HCT116 (cell line): Measurements from ENCODE around the gene ADCYAP1. TPM values are rescaled to one million over a fixed set of nuclear protein-coding genes. Genes with fewer than 3 reads are reported as not detected.

Experiments used
- ATAC-seq: fragments of 200-7000 bp; cut with Tn5 transposase; 2 replicates; pipeline ENCODE4 v1.9.1; 2020; ENCODE audit warnings: mild to moderate bottlenecking, moderate library complexity
- BruUV-seq: library from RNA; stranded (reverse); fragments of 400-500 nt; replicated peaks from 2 replicates; lab custom pipeline; 2021; lab: Mats Ljungman, UMichigan
- CTCF ChIA-PET: fragments of 300-600 bp; sonication (Branson Sonifier 250); formaldehyde crosslinking; loops from one replicate; lab custom pipeline; 2021; ENCODE audit warnings: antibody characterized with exemption; lab: Charles Lee
- POLR2A ChIA-PET: fragments of 300-600, 350-600 bp; sonication (Branson Sonifier 250); formaldehyde crosslinking; loops from one replicate; lab custom pipeline; 2021; ENCODE audit warnings: antibody characterized with exemption; lab: Charles Lee
- RAD21 ChIA-PET, 2 experiments: fragments of 300-600 bp; sonication (Branson Sonifier 250); formaldehyde crosslinking; loops; one replicate each; lab custom pipeline; 2023; ENCODE audit warnings: low total read pairs in 2 of 2; ENCODE audit not compliant: uncharacterized antibody in 2 of 2, unreplicated experiment in 2 of 2, low non-redundant PET in 1 of 2; lab: Charles Lee
- DNase-seq: peaks from one replicate; pipeline ENCODE4 v3.0.0-alpha.2; 2010; ENCODE audit warnings: low read depth, low spot score
- H2AFZ ChIP-seq: fragments of 200-600 bp; shearing (Covaris generic), sonication (generic); 2 replicates; pipeline ENCODE4 v1.6.1; 2017; ENCODE audit warnings: low read depth, mixed run types, mixed read lengths, antibody characterized with exemption, low read length; ENCODE audit not compliant: poor library complexity, severe bottlenecking
- H3K27ac ChIP-seq: 2 replicates; pipeline ENCODE4 v1.5.1; 2012; ENCODE audit warnings: low read depth, low read length
- H3K27me3 ChIP-seq: fragments of 200-600 bp; sonication (generic); 2 replicates; pipeline ENCODE4 v1.6.1; 2016; ENCODE audit warnings: mixed run types, low read length, mixed read lengths; ENCODE audit not compliant: insufficient read depth
- H3K36me3 ChIP-seq, 2 experiments: fragments of 200-500 bp in 1 of 2; fragments of 200-600 bp in 1 of 2; sonication (Bioruptor generic) in 1 of 2; sonication (generic) in 1 of 2; 2 replicates each; pipeline versions ENCODE4 v1.5.1 to v1.6.1; 2014 to 2016; ENCODE audit warnings: low read length in 2 of 2, inconsistent platforms in 1 of 2, mixed read lengths in 1 of 2, mixed run types in 1 of 2; ENCODE audit not compliant: insufficient read depth in 2 of 2, control insufficient read depth in 1 of 2
- H3K4me1 ChIP-seq, 2 experiments: fragments of 200-600 bp in 1 of 2; sonication (generic) in 1 of 2; 2 replicates each; pipeline versions ENCODE4 v1.5.1 to v1.6.1; 2012 to 2017; ENCODE audit warnings: low read length in 2 of 2, inconsistent platforms in 1 of 2, mild to moderate bottlenecking in 1 of 2, mixed read lengths in 1 of 2, mixed run types in 1 of 2, moderate library complexity in 1 of 2; ENCODE audit not compliant: insufficient read depth in 2 of 2, control insufficient read depth in 1 of 2
- H3K4me2 ChIP-seq: fragments of 200-600 bp; sonication (generic); 2 replicates; pipeline ENCODE4 v1.6.1; 2017; ENCODE audit warnings: mixed run types, low read length, mixed read lengths
- H3K4me3 ChIP-seq, 2 experiments: fragments of 200-600 bp in 1 of 2; sonication (generic) in 1 of 2; replicated peaks in 1 of 2; 2 replicates each; pipeline ENCODE4 v1.5.1; 2011 to 2016; ENCODE audit warnings: low read length in 2 of 2, control low read depth in 1 of 2, low read depth in 1 of 2, mild to moderate bottlenecking in 1 of 2, mixed read lengths in 1 of 2, mixed run types in 1 of 2
- H3K79me2 ChIP-seq: fragments of 200-600 bp; sonication (generic); 2 replicates; pipeline ENCODE4 v1.6.1; 2017; ENCODE audit warnings: mild to moderate bottlenecking, mixed run types, low read length, moderate library complexity, mixed read lengths; ENCODE audit not compliant: insufficient read depth
- H3K9ac ChIP-seq: fragments of 200-600 bp; sonication (generic); 2 replicates; pipeline ENCODE4 v1.6.1; 2016; ENCODE audit warnings: low read length, mixed read lengths
- H3K9me2 ChIP-seq: fragments of 200-600 bp; sonication (generic), shearing (Covaris generic); 2 replicates; pipeline ENCODE4 v1.6.1; 2017; ENCODE audit warnings: mixed run types, mild to moderate bottlenecking, moderate library complexity; ENCODE audit not compliant: insufficient read depth
- H3K9me3 ChIP-seq, 2 experiments: fragments of 200-500 bp in 1 of 2; fragments of 200-600 bp in 1 of 2; sonication (Bioruptor generic) in 1 of 2; sonication (generic) in 1 of 2; 2 replicates each; pipeline ENCODE4 v1.6.1; 2014 to 2017; ENCODE audit warnings: low read length in 2 of 2, mixed read lengths in 2 of 2, inconsistent platforms in 1 of 2, low read depth in 1 of 2, mild to moderate bottlenecking in 1 of 2, mixed run types in 1 of 2, moderate library complexity in 1 of 2; ENCODE audit not compliant: control insufficient read depth in 1 of 2, insufficient read depth in 1 of 2
- H4K20me1 ChIP-seq: fragments of 200-600 bp; sonication (generic), shearing (Covaris generic); 2 replicates; pipeline ENCODE4 v1.6.1; 2017; ENCODE audit warnings: mixed run types, mild to moderate bottlenecking, moderate library complexity; ENCODE audit not compliant: insufficient read depth
- CBX3 ChIP-seq: IDR thresholded peaks from 2 replicates; pipeline ENCODE4 v1.6.1; 2012; ENCODE audit warnings: low read depth
- CEBPB ChIP-seq: IDR thresholded peaks from 2 replicates; pipeline ENCODE4 v1.6.1; 2012; ENCODE audit warnings: low read depth
- EZH2 ChIP-seq: fragments of 200-600 bp; sonication (generic); IDR thresholded peaks from 2 replicates; pipeline ENCODE4 v1.6.1; 2017; ENCODE audit warnings: antibody characterized with exemption, mixed run types
- EZH2phosphoT487 ChIP-seq: fragments of 200-600 bp; IDR thresholded peaks from 2 replicates; pipeline ENCODE4 v1.6.1; 2018; ENCODE audit warnings: antibody characterized with exemption, borderline replicate concordance
- FOSL1 ChIP-seq: IDR thresholded peaks from 2 replicates; pipeline ENCODE4 v1.6.1; 2012; ENCODE audit warnings: low read depth
- JUND ChIP-seq: IDR thresholded peaks from 2 replicates; pipeline ENCODE4 v1.6.1; 2012
- POLR2A ChIP-seq: IDR thresholded peaks from 2 replicates; pipeline ENCODE4 v1.7.0; 2011; ENCODE audit warnings: borderline replicate concordance; ENCODE audit not compliant: insufficient read depth, insufficient read length; ENCODE audit errors: extremely low read depth
- RAD21 ChIP-seq: IDR thresholded peaks from 2 replicates; pipeline ENCODE4 v1.6.1; 2012; ENCODE audit warnings: low read depth, mild to moderate bottlenecking
- SP1 ChIP-seq: IDR thresholded peaks from 2 replicates; pipeline ENCODE4 v1.6.1; 2012; ENCODE audit warnings: low read depth
- TCF7L2 ChIP-seq: IDR thresholded peaks from 2 replicates; pipeline ENCODE4 v1.7.0; 2011; ENCODE audit warnings: borderline replicate concordance, inconsistent platforms; ENCODE audit not compliant: insufficient read depth, insufficient read length; ENCODE audit errors: extremely low read depth
- ZFX ChIP-seq: fragments of 450-650 bp; IDR thresholded peaks from 2 replicates; pipeline ENCODE4 v1.6.1; 2017
- intact Hi-C: fragments of 100-400 bp; cut with micrococcal nuclease; formaldehyde crosslinking; loops from 2 replicates; pipeline ENCODE4 v1.10.0; 2022
- total RNA-seq: library from RNA; stranded (reverse); gene quantifications from one replicate; pipeline ENCODE4 v1.2.1, GENCODE V29; 2021; ENCODE audit not compliant: unreplicated experiment
- TF ChIP-seq, protein P1 (sequence below): IDR thresholded peaks from 2 replicates; pipeline ENCODE4 v1.6.1; 2012; ENCODE audit warnings: low read depth
- TF ChIP-seq, protein P2 (sequence below): IDR thresholded peaks from 2 replicates; pipeline ENCODE4 v1.6.1; 2012
- TF ChIP-seq, protein P3 (sequence below): IDR thresholded peaks from 2 replicates; pipeline ENCODE4 v1.6.1; 2011; ENCODE audit warnings: mild to moderate bottlenecking, low read length, moderate library complexity; ENCODE audit not compliant: insufficient replicate concordance; ENCODE audit errors: extremely low read depth

The ADCYAP1 gene
- total RNA-seq, 1 experiment from 2014 or later, result not detected

DNA sequence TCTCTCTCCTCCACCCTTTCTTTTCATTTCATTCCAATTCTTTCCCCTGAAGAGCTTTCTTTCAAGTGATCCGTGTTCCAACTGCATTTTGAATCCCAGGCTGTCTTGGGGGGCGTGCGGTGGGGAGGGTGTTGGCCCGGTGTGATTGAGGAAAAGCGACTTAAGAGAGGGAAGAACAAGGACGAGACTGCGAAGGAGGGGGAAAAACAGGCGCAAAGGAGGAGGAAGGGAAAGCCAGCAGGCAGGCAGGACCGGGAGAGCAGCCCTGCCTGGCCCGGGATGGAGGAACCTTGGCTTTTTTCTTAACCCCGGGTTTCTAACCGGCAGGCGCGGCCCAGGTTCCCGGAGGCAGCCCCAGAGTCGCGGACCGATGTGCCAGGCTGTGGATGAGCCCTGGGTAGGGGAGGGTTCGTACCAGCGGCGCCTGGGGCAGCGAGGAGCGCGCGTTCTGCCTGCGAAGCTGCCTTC is 1.3 kb downstream of the ADCYAP1 start:
- H4K20me1 ChIP-seq, result no peaks in the 10 kb centered on the region
- H3K4me1 ChIP-seq, result no peaks in the 10 kb centered on the region
- intact Hi-C loops, result no loop called here
- no peaks in the 10 kb centered on the region for H3K9me2 ChIP-seq
- no TSS peak for BruUV-seq
- H3K27ac ChIP-seq, result no peak overlapping the region
- no peak overlapping the region for H3K9ac ChIP-seq
- no peaks in the 10 kb centered on the region for H3K36me3 ChIP-seq
- ChIA-PET CTCF (no interaction called here), RAD21 (no interaction called here), POLR2A (no interaction called here)
- H3K4me2 ChIP-seq, result no peak overlapping the region
- no peak overlapping the region for H2AFZ ChIP-seq
- TF ChIP-seq, protein P1, sequence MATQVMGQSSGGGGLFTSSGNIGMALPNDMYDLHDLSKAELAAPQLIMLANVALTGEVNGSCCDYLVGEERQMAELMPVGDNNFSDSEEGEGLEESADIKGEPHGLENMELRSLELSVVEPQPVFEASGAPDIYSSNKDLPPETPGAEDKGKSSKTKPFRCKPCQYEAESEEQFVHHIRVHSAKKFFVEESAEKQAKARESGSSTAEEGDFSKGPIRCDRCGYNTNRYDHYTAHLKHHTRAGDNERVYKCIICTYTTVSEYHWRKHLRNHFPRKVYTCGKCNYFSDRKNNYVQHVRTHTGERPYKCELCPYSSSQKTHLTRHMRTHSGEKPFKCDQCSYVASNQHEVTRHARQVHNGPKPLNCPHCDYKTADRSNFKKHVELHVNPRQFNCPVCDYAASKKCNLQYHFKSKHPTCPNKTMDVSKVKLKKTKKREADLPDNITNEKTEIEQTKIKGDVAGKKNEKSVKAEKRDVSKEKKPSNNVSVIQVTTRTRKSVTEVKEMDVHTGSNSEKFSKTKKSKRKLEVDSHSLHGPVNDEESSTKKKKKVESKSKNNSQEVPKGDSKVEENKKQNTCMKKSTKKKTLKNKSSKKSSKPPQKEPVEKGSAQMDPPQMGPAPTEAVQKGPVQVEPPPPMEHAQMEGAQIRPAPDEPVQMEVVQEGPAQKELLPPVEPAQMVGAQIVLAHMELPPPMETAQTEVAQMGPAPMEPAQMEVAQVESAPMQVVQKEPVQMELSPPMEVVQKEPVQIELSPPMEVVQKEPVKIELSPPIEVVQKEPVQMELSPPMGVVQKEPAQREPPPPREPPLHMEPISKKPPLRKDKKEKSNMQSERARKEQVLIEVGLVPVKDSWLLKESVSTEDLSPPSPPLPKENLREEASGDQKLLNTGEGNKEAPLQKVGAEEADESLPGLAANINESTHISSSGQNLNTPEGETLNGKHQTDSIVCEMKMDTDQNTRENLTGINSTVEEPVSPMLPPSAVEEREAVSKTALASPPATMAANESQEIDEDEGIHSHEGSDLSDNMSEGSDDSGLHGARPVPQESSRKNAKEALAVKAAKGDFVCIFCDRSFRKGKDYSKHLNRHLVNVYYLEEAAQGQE, result no peak
- TF ChIP-seq, protein P2, sequence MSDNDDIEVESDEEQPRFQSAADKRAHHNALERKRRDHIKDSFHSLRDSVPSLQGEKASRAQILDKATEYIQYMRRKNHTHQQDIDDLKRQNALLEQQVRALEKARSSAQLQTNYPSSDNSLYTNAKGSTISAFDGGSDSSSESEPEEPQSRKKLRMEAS, result no peak
- TF ChIP-seq JUND (no peak), SP1 (no peak), POLR2A (no peak), RAD21 (no peak), ZFX (no peak), CBX3 (no peak), TCF7L2 (no peak), FOSL1 (no peak), EZH2phosphoT487 (no peak), CEBPB (no peak), EZH2 (no peak)
- TF ChIP-seq, protein P3, sequence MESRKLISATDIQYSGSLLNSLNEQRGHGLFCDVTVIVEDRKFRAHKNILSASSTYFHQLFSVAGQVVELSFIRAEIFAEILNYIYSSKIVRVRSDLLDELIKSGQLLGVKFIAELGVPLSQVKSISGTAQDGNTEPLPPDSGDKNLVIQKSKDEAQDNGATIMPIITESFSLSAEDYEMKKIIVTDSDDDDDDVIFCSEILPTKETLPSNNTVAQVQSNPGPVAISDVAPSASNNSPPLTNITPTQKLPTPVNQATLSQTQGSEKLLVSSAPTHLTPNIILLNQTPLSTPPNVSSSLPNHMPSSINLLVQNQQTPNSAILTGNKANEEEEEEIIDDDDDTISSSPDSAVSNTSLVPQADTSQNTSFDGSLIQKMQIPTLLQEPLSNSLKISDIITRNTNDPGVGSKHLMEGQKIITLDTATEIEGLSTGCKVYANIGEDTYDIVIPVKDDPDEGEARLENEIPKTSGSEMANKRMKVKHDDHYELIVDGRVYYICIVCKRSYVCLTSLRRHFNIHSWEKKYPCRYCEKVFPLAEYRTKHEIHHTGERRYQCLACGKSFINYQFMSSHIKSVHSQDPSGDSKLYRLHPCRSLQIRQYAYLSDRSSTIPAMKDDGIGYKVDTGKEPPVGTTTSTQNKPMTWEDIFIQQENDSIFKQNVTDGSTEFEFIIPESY, result no peak
- DNase-seq (no peak), ATAC-seq (no peak)
- no peaks in the 10 kb centered on the region for H3K79me2 ChIP-seq
- H3K4me3 ChIP-seq, result no peak overlapping the region
- no peaks in the 10 kb centered on the region for H3K9me3 ChIP-seq
- H3K27me3 ChIP-seq, result peaks cover 11% of the 10 kb centered on the region
